Activated naive CD4-positive, alpha-beta T cell treated with anti-CD3 and anti-CD28 coated beads for 36 hours (primary cell): ENCODE results near the gene ZNF532. TPM values are rescaled to one million over a fixed set of nuclear protein-coding genes. Genes with fewer than 3 reads are reported as not detected.

Source experiments
- CTCF ChIA-PET: fragments of 350-600 bp; sonication (Branson Sonifier 250); formaldehyde crosslinking; loops from one replicate; lab custom pipeline; 2021; ENCODE audit warnings: antibody characterized with exemption; lab: Charles Lee
- DNase-seq: peaks from one replicate; pipeline ENCODE4 v3.0.0-alpha.2; 2020
- H3K27ac Mint-ChIP-seq: one replicate; pipeline ENCODE4 v1.8.0; 2021; ENCODE audit warnings: mild to moderate bottlenecking, mixed read lengths
- H3K27me3 Mint-ChIP-seq: one replicate; pipeline ENCODE4 v1.8.0; 2021; ENCODE audit warnings: low read depth, mixed read lengths
- H3K36me3 Mint-ChIP-seq: one replicate; pipeline ENCODE4 v1.8.0; 2021; ENCODE audit warnings: low read depth, mixed read lengths
- H3K4me1 Mint-ChIP-seq: one replicate; pipeline ENCODE4 v1.8.0; 2021; ENCODE audit warnings: low read depth, mixed read lengths
- H3K4me3 Mint-ChIP-seq: one replicate; pipeline ENCODE4 v1.8.0; 2021; ENCODE audit warnings: mild to moderate bottlenecking, moderate library complexity, mixed read lengths
- H3K9me3 Mint-ChIP-seq: one replicate; pipeline ENCODE4 v1.8.0; 2021; ENCODE audit warnings: mixed read lengths
- intact Hi-C: fragments of 100-400 bp; cut with micrococcal nuclease; formaldehyde crosslinking; loops from one replicate; pipeline ENCODE4 v1.15.1; 2023
- total RNA-seq, 2 experiments: library from RNA; stranded (reverse); gene quantifications; one replicate each; pipeline ENCODE4 v1.2.3, GENCODE V29; 2021

The ZNF532 gene
- total RNA-seq, 2 experiments from 2014 or later, result 4.0 to 4.3 TPM

GRCh38 chr18:59035591-59035990, 170.9 kb downstream of the ZNF532 start:
- Mint-ChIP-seq H3K4me1 (peaks cover 18% of the 10 kb centered on the region), H3K36me3 (no peaks in the 10 kb centered on the region), H3K9me3 (peaks cover 14% of the 10 kb centered on the region), H3K4me3 (no peak overlapping the region), H3K27ac (no peak overlapping the region), H3K27me3 (peaks cover 5% of the 10 kb centered on the region)
- intact Hi-C loops, result loop anchor here (5.0 kb wide), 1 partner anchor 493 kb away; no protein-coding TSS in a partner anchor
- CTCF ChIA-PET, result no interaction called here
- no peak for DNase-seq

Other genes with a start within 250 kb of the ZNF532 start
- 1 to 10 TPM; 1.3 to 1.4 TPM for gene ALPK2, start 235.8 kb upstream of the ZNF532 start, total RNA-seq
- gene MALT1, start 193.4 kb upstream of the ZNF532 start, total RNA-seq, result 10 to 100 TPM; 39.7 to 41.0 TPM